ENCODE data around the gene JAKMIP1.
"Not testable (repeated sequence)": the region's sequence is repeated elsewhere in the genome, so short reads cannot be mapped to it uniquely, and the experiment has no call there.

The JAKMIP1 gene

DNA sequence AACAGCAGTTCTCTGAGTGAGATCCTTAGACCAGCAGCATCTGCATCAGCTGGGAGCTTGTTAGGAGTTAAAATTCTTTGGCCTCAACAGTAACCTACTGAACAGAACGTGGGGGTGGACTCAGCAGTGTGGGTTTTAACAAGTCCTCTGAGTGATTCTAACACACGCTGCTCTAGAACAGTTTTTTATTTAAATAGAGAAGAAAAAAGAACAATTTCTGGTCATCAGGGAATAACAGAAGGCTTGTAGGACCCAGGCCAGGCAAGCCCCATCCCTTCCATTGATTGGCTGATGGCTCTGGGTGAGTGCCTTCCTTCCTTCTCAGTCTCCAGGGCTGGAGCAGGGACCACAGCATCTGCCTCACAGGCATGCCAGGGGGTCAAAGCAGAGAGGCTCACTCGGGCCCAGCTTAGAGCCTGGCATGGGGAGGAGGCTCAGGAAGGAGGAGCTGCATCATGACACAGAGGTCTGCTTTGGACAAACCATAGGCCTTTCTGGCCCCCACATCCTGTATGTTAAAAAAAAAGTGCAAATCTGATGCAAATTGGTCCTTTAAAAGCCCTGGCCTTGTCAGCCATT is 56.7 kb downstream of the JAKMIP1 start:
- no peak for DNase-seq (ENCODE audit: low read depth)

DNA sequence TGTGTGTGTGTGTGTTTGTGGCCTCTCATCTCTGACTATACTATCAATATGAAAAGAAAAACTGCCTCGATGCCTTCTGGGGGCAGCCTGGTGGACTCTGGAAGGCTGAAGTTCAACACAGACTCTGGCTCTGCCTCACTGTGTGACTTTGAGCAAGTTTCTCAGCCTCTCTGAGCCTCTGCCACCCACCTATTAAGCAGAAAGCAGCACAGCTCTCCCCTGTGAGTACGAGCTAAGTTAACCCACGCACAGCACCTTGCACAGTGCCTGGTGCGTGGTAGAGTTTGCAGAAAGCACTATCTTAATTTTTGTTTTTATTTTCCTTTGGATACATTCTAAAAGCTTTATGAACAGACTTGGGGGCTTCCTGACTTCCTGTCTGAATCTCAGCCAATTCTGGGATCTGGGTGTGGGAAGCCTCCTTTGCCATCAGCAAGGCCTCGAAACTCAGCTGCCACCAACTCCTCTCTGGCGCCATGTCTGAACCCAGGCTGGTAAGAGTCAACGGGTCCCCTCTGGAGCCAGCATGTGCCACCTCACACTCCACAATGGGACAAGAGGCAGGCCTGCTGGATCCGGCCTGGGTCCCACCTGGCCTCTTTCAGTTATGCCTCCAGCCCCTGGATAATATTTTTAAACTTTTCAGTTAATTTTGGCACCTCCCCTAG is 57.3 kb downstream of the JAKMIP1 start:
- no peak for DNase-seq (ENCODE audit: low read depth)

DNA sequence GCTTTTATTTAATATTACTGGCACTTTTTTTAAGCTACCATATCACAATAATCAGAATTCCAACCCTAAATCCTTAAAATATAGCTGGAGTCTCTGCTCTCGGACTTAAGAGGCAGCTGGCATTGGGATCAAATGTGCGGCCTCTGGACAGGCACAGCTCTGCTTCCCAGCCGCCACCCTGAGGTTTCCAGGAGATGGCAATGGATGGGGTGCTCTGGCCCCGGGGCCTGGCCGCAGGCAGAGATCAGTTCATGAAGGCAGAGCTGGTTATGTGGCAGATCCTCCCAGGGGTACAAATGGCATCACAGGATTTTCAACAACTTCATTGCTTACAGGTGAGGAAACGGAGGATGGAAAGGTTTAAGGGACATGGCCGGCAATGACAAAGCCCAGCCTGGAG is 57.8 kb downstream of the JAKMIP1 start:
- no peak for DNase-seq (ENCODE audit: low read depth)

DNA sequence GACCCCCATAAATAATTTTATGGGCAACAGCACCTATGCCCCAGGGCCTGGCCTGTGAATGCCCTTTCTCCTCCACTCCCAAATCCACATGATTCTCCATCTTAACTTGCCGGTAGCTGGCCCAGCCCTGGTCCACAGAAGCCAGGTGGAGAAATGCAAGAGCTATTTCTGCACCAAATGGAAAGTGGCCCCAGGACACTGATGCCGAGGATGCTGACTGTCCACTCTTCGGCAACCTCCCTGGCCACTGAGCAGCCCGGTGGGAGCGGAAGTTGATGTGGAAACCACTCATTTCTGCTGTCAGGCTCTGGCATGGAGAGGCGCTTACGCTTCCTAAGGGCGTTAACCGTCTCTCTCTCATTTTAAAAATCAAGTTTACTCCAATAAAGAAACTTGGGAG is 58.8 kb downstream of the JAKMIP1 start:
- DNase-seq (ENCODE audit: low read depth), result no peak

DNA sequence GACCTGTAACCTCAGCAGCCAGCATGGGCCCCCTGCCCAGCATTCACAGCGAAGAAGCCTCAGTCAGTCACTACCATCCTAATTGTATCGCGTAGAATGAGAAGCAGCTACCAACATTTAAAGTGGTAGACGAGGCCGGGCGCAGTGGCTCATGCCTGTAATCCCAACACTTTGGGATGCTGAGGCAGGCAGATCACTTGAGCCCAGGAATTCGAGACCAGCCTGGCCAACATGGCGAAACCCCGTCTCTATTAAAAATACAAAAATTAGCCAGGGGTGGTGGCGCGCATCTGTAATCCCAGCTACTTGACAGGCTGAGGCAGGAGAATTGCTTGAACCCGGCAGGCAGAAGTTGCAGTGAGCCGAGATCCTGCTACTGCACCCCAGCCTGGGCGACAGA is 59.3 kb downstream of the JAKMIP1 start:
- DNase-seq (ENCODE audit: low read depth), result not testable (repeated sequence)

DNA sequence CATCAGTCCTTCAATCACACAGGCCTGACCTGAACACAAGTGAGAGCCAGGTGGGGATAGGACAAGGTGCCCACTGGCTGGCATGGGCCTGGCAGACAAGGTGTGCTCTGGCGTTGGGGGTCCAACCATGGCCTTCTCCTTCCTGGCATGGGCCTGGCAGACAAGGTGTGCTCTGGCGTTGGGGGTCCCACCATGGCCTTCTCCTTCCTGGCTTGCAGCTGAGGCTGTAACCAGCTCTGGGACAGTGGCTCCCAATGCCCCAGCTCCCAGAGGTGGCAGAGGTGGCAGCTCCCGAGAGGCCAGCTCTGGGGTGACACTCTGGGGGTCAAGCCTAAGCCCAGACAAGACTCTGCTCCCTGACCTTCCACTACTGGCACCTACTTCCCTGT is 62.6 kb downstream of the JAKMIP1 start:
- no peak for DNase-seq (ENCODE audit: low read depth)

DNA sequence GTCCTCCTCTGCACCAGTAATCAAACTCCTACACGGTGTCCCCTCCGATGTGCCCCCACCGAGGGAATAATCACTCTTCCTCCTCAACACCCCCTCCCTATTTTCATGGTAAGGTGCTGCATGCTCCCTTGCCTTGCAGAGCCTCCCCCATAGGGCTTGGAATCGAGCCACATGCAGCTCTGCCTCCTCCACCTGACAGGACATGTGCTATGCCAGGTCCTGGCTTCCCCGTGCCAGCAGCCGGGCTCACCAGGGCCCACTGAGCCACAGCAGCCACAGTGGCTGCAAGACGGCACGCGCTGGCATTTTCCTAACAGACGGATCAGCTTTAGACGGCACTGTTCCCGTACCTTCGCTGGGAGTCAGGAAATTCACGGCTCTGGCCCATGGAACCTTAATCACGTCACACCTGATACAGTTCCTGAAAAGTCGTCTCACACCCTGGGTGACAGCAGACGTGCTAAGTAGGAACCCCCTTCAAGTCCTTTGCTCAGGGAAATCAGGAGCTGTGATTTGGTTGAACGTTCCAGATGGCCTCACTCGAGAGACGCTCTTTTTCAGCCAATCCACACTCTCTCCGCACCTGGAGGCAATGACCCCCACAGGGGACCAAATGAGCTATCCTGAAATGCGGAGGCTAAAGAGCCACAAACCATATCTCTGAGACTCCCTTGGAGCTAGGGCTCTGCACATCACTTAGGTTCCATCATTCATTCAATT is 63.2 kb downstream of the JAKMIP1 start:
- DNase-seq (ENCODE audit: low read depth), result no peak

DNA sequence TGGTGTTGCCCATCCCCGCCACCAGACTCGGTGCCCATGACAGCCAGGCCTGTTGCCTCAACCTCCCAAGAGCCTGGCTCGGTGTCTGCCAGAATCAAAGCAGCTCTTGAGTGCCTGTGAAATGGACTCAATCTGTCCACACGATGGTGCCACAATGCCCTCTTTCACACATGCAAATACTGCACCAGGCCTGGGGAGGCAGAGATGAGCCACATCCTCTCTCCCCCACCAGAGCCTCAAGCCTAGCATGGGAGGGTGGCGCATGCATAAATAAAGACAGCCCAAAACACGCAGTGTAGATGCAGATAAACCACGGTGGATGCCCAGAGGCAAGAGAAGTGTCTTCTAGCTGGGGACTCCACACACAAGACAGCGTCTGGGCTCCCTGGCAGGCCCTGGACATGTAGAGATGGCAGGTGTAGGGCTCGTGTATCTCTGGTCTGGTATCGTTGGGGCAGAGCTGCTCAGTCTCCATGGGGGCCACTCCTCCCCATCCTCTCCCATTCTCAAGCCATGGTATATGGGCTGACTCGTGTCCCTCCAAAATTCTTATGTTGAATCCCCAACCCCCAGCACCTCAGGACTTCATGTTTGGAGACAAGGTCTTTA is 65.6 kb downstream of the JAKMIP1 start:
- peak; percentile 10 for DNase-seq (ENCODE audit: low read depth)

DNA sequence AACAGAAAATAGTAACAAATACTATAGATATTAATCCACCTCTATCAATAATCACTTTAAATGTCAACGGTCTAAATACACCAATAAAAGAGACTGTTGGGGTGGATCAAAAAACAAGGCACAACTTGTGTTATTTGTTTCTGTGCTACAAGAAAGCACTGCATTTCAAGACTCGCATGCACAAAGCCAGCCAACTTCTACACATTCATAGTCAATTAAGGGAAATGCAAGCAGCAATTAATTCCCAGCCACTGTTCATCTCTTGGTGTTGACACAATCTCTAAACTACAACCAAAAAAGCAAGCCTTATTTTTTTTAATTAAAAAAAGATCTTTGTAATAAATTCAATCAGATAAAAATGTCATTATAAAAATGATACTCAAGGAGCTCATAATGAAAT is 67.6 kb downstream of the JAKMIP1 start:
- no peak for DNase-seq (ENCODE audit: low read depth)

DNA sequence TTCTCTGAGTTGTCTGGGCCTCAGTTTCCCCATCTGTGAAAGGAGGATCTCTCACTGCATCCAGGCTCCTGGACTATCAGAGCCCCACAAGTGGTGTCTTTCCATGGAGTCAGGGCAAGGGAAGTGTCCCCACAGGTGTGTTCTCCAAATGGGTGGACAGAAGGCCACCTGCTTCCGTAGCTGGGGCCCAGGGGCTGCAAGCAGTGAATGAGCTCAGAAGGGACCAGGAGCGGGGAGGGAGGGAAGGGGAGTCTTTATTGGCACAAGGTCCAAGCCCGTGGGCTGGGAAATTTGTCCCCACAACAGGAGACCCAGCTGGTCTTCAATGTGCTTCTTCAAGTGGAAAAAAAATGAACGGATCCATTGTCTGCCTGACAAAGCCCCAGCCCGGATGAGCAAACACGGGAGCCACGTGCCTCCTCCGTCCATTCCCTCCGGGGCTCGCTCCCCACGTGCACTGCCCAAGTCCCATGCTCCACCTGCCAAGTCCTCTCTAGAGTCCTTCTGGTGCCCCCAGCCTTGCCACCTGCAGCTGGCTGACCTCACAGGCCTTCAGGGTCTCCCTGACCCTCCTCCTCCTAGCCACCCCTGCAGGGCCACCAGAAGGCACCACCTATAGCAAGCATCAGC is 72.0 kb downstream of the JAKMIP1 start:
- no peak for DNase-seq (ENCODE audit: low read depth)

DNA sequence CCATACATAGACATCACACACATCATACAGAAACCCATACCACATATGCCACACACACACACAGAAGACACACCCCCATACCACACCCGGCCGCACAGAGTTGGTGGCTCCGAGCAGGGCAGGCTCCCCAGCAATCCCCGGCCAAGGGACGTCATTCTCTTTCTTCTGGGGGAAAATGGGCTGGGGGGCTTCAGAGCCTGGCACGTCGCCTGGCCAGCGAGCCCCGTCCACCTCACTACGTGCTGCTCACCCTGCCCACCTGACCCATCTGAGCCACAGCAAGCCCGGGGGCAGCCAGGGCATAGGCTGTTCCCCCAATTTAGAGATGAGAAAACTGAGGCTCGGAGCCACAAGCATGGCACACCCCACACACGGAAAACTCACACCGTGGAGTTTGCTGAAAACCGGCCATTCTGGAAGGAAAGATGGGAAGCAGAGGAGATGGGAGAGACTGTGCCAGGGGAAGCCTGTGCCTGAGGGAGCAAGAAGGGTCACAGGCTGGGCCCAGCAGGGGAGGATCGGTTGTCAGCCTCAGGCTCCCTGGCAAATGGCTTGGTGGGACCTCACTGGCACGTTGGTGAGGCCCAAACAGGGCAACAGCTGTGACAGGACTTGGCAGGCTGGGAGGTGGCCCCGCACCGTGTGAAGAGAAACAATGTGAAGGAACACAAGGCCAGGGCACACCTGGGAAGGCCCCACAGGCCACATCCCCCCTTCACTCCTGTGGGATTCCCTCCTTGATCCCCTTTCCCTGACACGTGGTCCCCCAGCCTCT is 73.2 kb downstream of the JAKMIP1 start:
- no peak for DNase-seq (ENCODE audit: low read depth)

DNA sequence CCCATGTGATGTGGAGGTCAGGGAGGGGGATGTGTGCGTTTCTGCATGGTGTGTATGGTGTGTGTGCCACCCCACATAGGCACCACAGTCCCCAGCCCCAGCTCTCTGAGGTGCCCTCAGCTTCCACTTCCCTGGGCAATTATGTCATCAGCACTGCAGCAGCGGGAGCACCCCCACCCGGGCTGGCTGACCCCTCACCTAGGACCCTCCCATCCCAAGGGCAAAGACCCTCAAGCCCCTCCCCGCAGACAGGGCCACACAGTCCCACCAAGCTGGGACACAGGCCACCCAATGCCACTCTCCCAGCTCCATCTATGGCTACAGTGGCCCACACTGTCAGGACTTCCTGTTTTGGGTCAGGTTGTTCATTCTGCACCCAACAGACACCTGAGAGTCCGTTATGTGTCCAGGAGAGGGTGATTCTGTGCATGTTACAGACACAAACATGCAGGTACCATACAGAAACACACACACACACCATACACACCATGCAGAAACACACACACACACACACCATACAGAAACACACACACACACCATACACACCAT is 75.2 kb downstream of the JAKMIP1 start:
- no peak for DNase-seq (ENCODE audit: low read depth)

DNA sequence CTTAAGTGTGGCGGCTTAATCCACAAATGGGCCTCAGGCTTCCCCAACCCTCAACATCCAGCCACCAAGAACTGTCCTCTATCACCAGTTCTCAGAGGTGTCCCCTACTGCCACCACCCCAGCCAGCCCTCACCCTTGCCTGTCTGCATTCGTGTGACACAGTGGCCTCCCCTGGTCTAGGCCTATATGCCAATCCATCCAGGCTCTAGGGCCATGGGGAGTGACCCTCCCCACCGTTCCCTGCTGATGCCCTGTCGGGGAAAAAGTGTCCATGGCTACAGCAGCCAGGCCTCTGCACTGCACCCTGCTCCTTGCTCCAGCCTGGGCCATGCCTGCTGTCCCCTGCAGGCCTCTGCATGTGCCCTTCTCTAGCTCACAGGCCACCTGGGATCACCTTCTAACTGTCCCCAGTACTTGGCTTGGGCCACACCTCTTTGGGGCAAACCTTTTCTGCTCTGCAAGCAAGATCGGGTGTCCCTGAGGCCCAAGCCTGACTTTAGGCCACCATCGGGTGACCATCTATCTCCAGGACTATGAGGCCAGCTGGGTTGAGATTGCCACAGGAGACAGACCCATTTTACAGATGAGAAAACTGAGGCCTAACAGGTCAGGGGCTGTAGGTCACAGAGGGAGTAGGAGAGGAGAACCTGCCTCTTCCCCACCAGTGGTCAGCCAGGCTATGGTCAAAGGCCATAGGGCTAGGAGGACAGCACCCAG is 75.8 kb downstream of the JAKMIP1 start:
- no peak for DNase-seq (ENCODE audit: low read depth)

DNA sequence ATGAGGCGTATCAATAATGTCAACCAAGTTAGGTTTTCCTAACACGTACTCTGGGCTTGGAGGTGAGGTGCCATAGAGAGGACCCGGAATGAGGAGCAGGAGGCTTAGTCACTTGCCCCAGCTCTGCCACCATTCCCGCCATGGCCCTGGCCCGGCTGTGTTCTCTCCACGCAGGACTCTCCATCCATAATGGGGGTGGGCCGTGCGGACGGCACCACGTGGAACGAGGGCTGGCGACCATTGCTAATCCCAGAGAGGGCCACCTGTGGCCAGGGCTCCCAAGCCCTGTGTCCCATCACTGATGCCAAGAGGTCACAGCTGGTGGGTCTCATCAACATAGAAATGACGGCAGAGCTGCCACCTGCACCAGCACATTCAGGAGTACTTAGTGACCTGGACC is 76.4 kb downstream of the JAKMIP1 start:
- no peak for DNase-seq (ENCODE audit: low read depth)

DNA sequence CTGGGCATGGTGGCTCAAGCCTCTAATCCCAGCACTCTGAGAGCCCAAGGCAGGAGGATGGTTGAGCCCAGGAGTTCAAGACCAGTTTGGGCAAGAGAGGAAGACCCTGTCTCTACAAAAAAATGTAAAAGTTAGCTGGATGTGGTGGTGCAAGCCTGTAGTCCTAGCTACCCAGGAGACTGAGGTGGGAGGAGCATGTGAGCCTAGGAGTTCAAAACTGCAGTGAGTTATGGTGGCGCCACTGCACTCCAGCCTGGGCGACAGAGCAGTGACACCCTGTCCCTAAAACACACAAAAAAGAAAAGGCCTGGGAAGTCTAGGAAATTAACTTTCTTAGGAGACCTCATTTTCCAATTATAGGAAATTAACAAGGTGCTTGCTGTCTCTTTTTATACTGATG is 76.8 kb downstream of the JAKMIP1 start:
- DNase-seq (ENCODE audit: low read depth), result no peak

DNA sequence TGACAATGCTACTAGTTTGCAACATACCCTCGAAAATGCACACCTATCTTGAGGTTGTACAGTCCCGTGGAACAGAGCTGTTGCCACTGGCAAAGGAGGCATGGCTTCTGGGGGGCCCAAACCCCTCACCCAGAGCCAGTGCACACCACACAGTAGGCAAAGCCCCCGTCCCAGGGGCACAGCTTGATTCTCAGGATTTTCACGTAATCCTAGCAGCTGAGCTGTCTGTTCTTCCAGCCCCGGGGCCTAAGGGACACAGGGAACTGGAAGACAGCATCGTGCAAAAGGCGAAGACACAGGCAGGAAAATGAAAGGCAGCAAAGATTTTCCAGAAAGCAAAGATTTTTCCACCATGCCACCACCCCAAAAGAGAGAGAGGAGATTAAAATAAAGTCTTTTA is 77.2 kb downstream of the JAKMIP1 start:
- no peak for DNase-seq (ENCODE audit: low read depth)

DNA sequence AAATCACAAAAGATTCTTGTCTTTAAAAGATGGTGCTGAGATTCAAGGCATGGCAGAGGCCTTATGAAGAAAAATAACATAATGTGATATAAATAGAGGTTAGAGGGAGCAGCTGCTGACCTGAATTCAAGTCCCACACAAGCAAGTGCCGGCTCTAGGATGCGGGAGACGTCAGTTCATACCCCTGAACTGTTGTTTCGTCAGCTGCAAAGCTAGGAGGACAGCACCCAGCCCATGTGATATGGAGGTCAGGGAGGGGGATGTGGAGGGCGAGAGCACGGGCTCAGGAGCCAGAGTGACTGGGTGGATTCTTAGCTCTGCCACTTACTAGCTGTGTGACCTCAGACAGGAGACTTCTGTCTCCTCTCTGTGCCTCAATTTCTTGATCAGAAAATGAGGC is 77.9 kb downstream of the JAKMIP1 start:
- DNase-seq (ENCODE audit: low read depth), result no peak

DNA sequence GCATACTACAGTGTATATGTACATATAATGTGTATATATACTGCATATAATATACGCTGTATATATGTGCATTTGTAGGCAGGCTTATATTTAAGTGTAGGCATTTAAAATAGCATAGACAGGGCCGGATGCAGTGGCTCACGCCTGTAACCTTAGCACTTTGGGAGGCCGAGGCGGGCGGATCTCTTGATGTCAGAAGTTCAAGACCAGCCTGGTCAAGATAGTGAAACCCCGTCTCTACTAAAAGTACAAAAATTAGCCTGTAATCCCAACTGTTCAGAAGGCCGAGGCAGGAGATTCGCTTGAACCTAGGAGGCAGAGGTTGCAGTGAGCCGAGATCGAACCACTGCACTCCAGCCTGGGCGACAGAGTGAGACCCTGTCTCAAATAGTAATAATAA is 78.4 kb downstream of the JAKMIP1 start:
- DNase-seq (ENCODE audit: low read depth), result no peak

DNA sequence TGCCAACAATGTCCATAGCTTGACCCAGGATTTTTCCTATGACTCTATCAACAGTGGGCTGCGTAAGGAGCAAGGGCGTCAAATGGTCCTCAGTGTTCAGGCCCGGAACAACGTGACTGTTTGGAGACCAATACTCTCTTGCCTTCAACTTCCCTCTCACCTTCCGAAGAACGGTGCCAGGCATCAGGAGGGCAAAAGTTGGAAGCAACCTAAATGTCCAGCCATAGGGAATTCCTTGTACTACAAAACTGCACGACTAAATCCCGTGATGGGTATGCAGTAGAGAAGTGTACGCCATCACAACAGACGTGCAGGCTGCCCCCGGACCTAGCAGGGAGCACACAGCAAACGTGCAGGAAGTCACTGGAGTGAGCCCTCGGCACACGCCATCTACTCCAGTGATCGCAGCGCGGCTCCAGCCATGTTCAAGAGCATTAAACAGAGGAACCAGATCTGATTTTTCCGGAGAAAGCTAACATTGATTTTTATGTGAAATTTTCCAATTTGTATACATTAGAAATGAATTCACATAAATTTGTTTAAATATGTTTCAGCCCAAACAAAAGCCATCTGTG is 79.0 kb downstream of the JAKMIP1 start:
- no peak for DNase-seq (ENCODE audit: low read depth)

DNA sequence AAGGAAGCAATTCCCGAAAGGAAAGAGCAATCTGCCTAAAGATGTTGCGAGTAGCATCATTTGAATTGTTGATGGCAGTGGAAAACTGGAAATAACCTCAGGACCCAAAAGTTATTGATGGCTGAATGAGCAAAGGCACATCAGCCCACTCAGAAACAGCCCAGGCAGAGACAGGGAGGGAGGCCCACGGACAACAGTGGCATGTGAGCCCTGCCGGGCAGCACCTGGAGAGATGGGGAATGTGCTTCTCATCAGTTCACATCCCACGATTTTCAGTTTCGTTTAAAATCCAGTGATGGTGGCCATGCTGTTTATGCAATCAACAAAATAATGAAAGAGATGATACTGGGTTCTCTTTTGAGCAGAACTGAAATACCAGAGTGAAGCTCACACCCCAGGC is 80.0 kb downstream of the JAKMIP1 start:
- no peak for DNase-seq (ENCODE audit: low read depth)
